SK-N-SH treated with all-trans-retinoic acid at 6 μM for 48 hours (cell line): Measurements from ENCODE around the gene SLC38A3.
A peak's percentile ranks its signal among the peaks of the same experiment; 100 is the strongest.

ENCODE experiments used
- ATAC-seq: fragments of 200-7000 bp; cut with Tn5 transposase; 3 replicates; pipeline ENCODE4 v1.9.1; 2020; ENCODE audit warnings: mild to moderate bottlenecking, moderate library complexity
- ARNTL ChIP-seq: fragments of 450-650 bp; formaldehyde crosslinking; IDR thresholded peaks from 2 replicates; pipeline ENCODE4 v1.5.0; 2020; ENCODE audit warnings: low read depth, mild to moderate bottlenecking, moderate library complexity, borderline replicate concordance
- BACH2 ChIP-seq: fragments of 250-450 bp; sonication (Bioruptor Pico); IDR thresholded peaks from 2 replicates; pipeline ENCODE4 v1.9.0; 2021; ENCODE audit warnings: mild to moderate bottlenecking, borderline replicate concordance
- CREB5 ChIP-seq: fragments of 250-450 bp; sonication (Bioruptor Pico); IDR thresholded peaks from 2 replicates; pipeline ENCODE4 v1.5.1; 2020; ENCODE audit warnings: low read depth, mild to moderate bottlenecking, moderate library complexity
- CSDC2 ChIP-seq: fragments of 250-450 bp; sonication (Bioruptor Pico); IDR thresholded peaks from 2 replicates; pipeline ENCODE4 v1.5.0; 2020; ENCODE audit warnings: mild to moderate bottlenecking, moderate library complexity
- GLIS3 ChIP-seq: fragments of 250-450 bp; sonication (Bioruptor Pico); IDR thresholded peaks from 2 replicates; pipeline ENCODE4 v1.5.0; 2020; ENCODE audit warnings: mild to moderate bottlenecking, moderate library complexity
- ISL1 ChIP-seq: fragments of 250-450 bp; sonication (Bioruptor Pico); IDR thresholded peaks from 2 replicates; pipeline ENCODE4 v2.1.2; 2022; ENCODE audit warnings: mild to moderate bottlenecking, moderate library complexity
- OSR1 ChIP-seq: fragments of 250-450 bp; sonication (Bioruptor Pico); IDR thresholded peaks from 2 replicates; pipeline ENCODE4 v1.8.0; 2022; ENCODE audit warnings: moderate library complexity, mild to moderate bottlenecking, inconsistent platforms
- PPARA ChIP-seq: fragments of 250-450 bp; sonication (Bioruptor Pico); IDR thresholded peaks from 2 replicates; pipeline ENCODE4 v1.5.0; 2020; ENCODE audit warnings: mild to moderate bottlenecking, borderline replicate concordance
- RARB ChIP-seq: fragments of 250-450 bp; sonication (Bioruptor Pico); IDR thresholded peaks from 2 replicates; pipeline ENCODE4 v1.8.0; 2021; ENCODE audit warnings: mild to moderate bottlenecking, moderate library complexity
- SNAI2 ChIP-seq: fragments of 250-450 bp; sonication (Bioruptor Pico); IDR thresholded peaks from 2 replicates; pipeline ENCODE4 v1.5.0; 2020; ENCODE audit warnings: mild to moderate bottlenecking, moderate library complexity
- TCF4 ChIP-seq: fragments of 250-450 bp; sonication (Bioruptor Pico); IDR thresholded peaks from 2 replicates; pipeline ENCODE4 v1.8.0; 2021; ENCODE audit warnings: mild to moderate bottlenecking, moderate library complexity, borderline replicate concordance
- TOX ChIP-seq: fragments of 250-450 bp; sonication (Bioruptor Pico); IDR thresholded peaks from 2 replicates; pipeline ENCODE4 v1.8.0; 2021; ENCODE audit warnings: mild to moderate bottlenecking, moderate library complexity, borderline replicate concordance
- ZC3H10 ChIP-seq: fragments of 250-450 bp; sonication (Bioruptor Pico); IDR thresholded peaks from 2 replicates; pipeline ENCODE4 v1.5.1; 2021; ENCODE audit warnings: mild to moderate bottlenecking, moderate library complexity
- ZFP3 ChIP-seq: fragments of 250-450 bp; sonication (Bioruptor Pico); IDR thresholded peaks from 2 replicates; pipeline ENCODE4 v1.5.0; 2020; ENCODE audit warnings: mild to moderate bottlenecking, moderate library complexity
- ZNF70 ChIP-seq: fragments of 450-650 bp; formaldehyde crosslinking; IDR thresholded peaks from 2 replicates; pipeline ENCODE4 v1.5.0; 2020; ENCODE audit warnings: mild to moderate bottlenecking, moderate library complexity
- TF ChIP-seq, protein P1 (sequence below): fragments of 250-450 bp; sonication (Bioruptor Pico); IDR thresholded peaks from 2 replicates; pipeline ENCODE4 v1.8.0; 2020; ENCODE audit warnings: mild to moderate bottlenecking, moderate library complexity, borderline replicate concordance
- TF ChIP-seq, protein P2 (sequence below): fragments of 250-450 bp; sonication (Bioruptor Pico); IDR thresholded peaks from 2 replicates; pipeline ENCODE4 v1.5.0; 2020; ENCODE audit warnings: mild to moderate bottlenecking, moderate library complexity
- TF ChIP-seq, protein P3 (sequence below): fragments of 250-450 bp; sonication (Bioruptor Pico); IDR thresholded peaks from 2 replicates; pipeline ENCODE4 v1.8.0; 2021; ENCODE audit warnings: low read depth, mild to moderate bottlenecking, moderate library complexity, borderline replicate concordance

SLC38A3 gene

DNA sequence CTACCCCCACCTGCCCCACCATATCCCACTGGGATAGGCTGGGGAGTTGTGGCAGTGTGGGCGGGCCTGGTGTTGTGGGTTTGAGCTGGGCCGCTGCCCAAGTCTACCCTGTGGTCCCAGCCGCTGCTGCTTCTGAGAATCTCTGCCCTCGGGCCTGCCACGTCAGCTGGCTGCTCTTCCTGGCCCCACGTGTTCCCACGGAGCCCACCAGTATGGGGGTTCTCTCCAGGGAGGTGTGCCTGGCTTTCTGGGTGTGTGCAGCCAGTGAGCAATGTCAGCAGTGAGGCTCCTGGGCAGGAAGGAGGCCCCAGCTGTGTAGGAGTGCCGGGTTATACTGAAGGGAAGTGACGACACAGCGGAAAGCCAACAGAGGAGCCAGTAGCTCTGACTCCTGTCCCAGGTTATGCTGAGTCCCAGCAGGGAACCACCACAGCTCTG lies 41.5 kb downstream of the SLC38A3 start:
- TF ChIP-seq TOX (CRISPR knock-in tag) (no peak), ZFP3 (CRISPR knock-in tag) (peak; percentile 69), RARB (no peak), ZNF70 (CRISPR knock-in tag) (no peak), CSDC2 (CRISPR knock-in tag) (no peak)
- peak; percentile 14 for ATAC-seq

- no peak for ATAC-seq
- TF ChIP-seq, protein P1, sequence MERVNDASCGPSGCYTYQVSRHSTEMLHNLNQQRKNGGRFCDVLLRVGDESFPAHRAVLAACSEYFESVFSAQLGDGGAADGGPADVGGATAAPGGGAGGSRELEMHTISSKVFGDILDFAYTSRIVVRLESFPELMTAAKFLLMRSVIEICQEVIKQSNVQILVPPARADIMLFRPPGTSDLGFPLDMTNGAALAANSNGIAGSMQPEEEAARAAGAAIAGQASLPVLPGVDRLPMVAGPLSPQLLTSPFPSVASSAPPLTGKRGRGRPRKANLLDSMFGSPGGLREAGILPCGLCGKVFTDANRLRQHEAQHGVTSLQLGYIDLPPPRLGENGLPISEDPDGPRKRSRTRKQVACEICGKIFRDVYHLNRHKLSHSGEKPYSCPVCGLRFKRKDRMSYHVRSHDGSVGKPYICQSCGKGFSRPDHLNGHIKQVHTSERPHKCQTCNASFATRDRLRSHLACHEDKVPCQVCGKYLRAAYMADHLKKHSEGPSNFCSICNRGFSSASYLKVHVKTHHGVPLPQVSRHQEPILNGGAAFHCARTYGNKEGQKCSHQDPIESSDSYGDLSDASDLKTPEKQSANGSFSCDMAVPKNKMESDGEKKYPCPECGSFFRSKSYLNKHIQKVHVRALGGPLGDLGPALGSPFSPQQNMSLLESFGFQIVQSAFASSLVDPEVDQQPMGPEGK (CRISPR knock-in tag) = no peak
- TF ChIP-seq CREB5 = no peak
- no peak for TF ChIP-seq ZFP3 (CRISPR knock-in tag)
These were observed 43.3 kb downstream of the SLC38A3 start for GRCh38 chr3:50248387-50248786.

- TF ChIP-seq ARNTL (CRISPR knock-in tag) = no peak
- TF ChIP-seq, all 23 proteins: peak for 0
- no peak for ATAC-seq
These were observed 44.4 kb downstream of the SLC38A3 start for GRCh38 chr3:50249457-50249856.

GRCh38 chr3:50250514-50250913 lies 45.4 kb downstream of the SLC38A3 start:
- TF ChIP-seq ISL1 (CRISPR knock-in tag) (no peak), CREB5 (no peak)
- ATAC-seq = no peak

DNA sequence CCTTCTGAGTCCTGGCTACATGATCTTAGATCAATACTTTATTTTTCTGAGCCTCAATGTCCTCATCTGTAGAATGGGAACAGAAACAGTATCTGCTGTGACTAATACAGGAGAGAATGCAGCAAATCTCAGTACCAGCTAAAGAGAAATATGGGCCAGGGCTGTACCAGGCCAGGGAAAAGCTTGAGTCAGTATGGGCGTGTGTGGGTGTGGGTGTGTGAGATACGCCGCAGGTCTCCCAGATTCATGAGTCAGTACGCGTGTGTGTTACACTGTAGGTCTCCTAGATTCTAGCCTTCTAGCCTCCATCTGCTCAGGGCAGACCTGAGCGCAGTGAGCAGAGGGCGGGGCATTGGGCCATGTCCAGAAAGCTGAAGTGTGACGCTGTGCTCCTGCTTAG lies 46.1 kb downstream of the SLC38A3 start:
- TF ChIP-seq CSDC2 (CRISPR knock-in tag) (no peak), RARB (no peak), BACH2 (CRISPR knock-in tag) (no peak), SNAI2 (CRISPR knock-in tag) (no peak), PPARA (no peak)
- TF ChIP-seq, protein P2, sequence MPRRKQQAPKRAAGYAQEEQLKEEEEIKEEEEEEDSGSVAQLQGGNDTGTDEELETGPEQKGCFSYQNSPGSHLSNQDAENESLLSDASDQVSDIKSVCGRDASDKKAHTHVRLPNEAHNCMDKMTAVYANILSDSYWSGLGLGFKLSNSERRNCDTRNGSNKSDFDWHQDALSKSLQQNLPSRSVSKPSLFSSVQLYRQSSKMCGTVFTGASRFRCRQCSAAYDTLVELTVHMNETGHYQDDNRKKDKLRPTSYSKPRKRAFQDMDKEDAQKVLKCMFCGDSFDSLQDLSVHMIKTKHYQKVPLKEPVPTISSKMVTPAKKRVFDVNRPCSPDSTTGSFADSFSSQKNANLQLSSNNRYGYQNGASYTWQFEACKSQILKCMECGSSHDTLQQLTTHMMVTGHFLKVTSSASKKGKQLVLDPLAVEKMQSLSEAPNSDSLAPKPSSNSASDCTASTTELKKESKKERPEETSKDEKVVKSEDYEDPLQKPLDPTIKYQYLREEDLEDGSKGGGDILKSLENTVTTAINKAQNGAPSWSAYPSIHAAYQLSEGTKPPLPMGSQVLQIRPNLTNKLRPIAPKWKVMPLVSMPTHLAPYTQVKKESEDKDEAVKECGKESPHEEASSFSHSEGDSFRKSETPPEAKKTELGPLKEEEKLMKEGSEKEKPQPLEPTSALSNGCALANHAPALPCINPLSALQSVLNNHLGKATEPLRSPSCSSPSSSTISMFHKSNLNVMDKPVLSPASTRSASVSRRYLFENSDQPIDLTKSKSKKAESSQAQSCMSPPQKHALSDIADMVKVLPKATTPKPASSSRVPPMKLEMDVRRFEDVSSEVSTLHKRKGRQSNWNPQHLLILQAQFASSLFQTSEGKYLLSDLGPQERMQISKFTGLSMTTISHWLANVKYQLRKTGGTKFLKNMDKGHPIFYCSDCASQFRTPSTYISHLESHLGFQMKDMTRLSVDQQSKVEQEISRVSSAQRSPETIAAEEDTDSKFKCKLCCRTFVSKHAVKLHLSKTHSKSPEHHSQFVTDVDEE (CRISPR knock-in tag) = no peak
- ATAC-seq = peak; percentile 48

DNA sequence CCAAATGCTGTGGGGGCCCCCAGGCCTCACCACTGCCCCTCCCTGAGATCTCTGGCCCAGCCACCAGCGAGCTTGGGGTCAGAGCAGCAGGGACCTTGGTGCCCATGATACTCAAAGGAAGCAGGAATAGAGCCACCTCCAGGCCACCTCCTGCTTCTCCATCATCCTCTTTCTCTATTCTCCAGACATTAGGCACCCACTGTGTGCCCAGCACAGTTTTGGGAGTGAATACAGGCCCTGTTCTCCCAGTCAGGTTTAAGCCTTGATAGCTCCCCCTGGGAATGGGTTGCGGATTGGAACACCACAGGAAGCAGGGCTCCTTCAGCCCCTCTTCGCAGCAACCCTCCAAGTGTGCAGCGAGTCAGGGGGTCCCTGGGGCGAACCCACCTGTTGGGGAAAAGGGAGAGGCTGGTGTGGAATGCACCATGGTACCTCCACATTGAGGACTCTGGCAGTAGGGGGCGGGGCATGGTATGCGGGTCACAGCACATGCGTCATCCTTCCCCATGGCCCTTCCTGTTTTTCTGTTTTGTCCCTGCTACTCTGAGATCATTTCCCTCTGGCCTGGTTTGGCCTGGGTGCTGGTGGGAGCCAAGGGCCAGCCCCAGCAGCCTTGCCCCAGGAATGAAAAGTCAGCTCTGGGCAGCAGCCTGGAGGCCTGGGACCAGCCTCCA lies 49.6 kb downstream of the SLC38A3 start:
- no peak for ATAC-seq
- TF ChIP-seq PPARA (no peak), OSR1 (CRISPR knock-in tag) (no peak), SNAI2 (CRISPR knock-in tag) (no peak), TCF4 (CRISPR knock-in tag) (no peak), ZC3H10 (CRISPR knock-in tag) (no peak), GLIS3 (CRISPR knock-in tag) (no peak), ZNF70 (CRISPR knock-in tag) (no peak)
- TF ChIP-seq, protein P1 (CRISPR knock-in tag) = no peak
- TF ChIP-seq, protein P3, sequence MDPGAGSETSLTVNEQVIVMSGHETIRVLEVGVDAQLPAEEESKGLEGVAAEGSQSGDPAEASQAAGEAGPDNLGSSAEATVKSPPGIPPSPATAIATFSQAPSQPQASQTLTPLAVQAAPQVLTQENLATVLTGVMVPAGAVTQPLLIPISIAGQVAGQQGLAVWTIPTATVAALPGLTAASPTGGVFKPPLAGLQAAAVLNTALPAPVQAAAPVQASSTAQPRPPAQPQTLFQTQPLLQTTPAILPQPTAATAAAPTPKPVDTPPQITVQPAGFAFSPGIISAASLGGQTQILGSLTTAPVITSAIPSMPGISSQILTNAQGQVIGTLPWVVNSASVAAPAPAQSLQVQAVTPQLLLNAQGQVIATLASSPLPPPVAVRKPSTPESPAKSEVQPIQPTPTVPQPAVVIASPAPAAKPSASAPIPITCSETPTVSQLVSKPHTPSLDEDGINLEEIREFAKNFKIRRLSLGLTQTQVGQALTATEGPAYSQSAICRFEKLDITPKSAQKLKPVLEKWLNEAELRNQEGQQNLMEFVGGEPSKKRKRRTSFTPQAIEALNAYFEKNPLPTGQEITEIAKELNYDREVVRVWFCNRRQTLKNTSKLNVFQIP (CRISPR knock-in tag) = no peak
- TF ChIP-seq, protein P2 (CRISPR knock-in tag) = no peak
